Femur (tissue), 1 donor: ENCODE results near the gene GAB2.

ENCODE experiments used
- DNase-seq: peaks from one replicate; pipeline ENCODE4 v3.0.0-alpha.2; 2017

The GAB2 gene

GRCh38 chr11:78397398-78397797 is 20.2 kb downstream of the GAB2 start:
- no peak for DNase-seq

GRCh38 chr11:78395597-78395996 is 22.0 kb downstream of the GAB2 start:
- no peak for DNase-seq

- no peak for DNase-seq
Observed at GRCh38 chr11:78392854-78393253, 24.8 kb downstream of the GAB2 start.

- no peak for DNase-seq
Observed at GRCh38 chr11:78391424-78391823, 26.2 kb downstream of the GAB2 start.

GRCh38 chr11:78390809-78391208 is 26.8 kb downstream of the GAB2 start:
- no peak for DNase-seq

- DNase-seq, result no peak
Observed at GRCh38 chr11:78386215-78386941, 31.2 kb downstream of the GAB2 start.

- DNase-seq, result no peak
Observed at GRCh38 chr11:78385205-78385604, 32.4 kb downstream of the GAB2 start.

GRCh38 chr11:78384231-78384630 is 33.4 kb downstream of the GAB2 start:
- DNase-seq, result no peak

- no peak for DNase-seq
Observed at GRCh38 chr11:78381865-78382264, 35.8 kb downstream of the GAB2 start.

GRCh38 chr11:78380615-78381051 is 37.0 kb downstream of the GAB2 start:
- DNase-seq, result peak; percentile 25

- DNase-seq, result no peak
Observed at GRCh38 chr11:78379039-78379670, 38.5 kb downstream of the GAB2 start.

GRCh38 chr11:78377625-78378418 is 39.8 kb downstream of the GAB2 start:
- no peak for DNase-seq

GRCh38 chr11:78376858-78377257 is 40.8 kb downstream of the GAB2 start:
- DNase-seq, result no peak

- no peak for DNase-seq
Observed at GRCh38 chr11:78374917-78375316, 42.7 kb downstream of the GAB2 start.

GRCh38 chr11:78373689-78374088 is 43.9 kb downstream of the GAB2 start:
- no peak for DNase-seq

- no peak for DNase-seq
Observed at GRCh38 chr11:78372114-78372768, 45.4 kb downstream of the GAB2 start.

- no peak for DNase-seq
Observed at GRCh38 chr11:78371221-78371891, 46.3 kb downstream of the GAB2 start.

- DNase-seq, result peak; percentile 46
Observed at GRCh38 chr11:78370406-78371172, 47.0 kb downstream of the GAB2 start.

GRCh38 chr11:78365381-78365792 is 52.2 kb downstream of the GAB2 start:
- no peak for DNase-seq

- no peak for DNase-seq
Observed at GRCh38 chr11:78364128-78364751, 53.4 kb downstream of the GAB2 start.

- DNase-seq, result no peak
Observed at GRCh38 chr11:78363024-78363619, 54.5 kb downstream of the GAB2 start.
